Stimulated activated CD4-positive, alpha-beta T cell treated with anti-CD3 and anti-CD28 coated beads, Interleukin-4, amount 100 ng/mL, for 4 hours (primary cell): ENCODE results near the gene RERE.
"Not testable (repeated sequence)": the region's sequence is repeated elsewhere in the genome, so short reads cannot be mapped to it uniquely, and the experiment has no call there.

Source experiments
- DNase-seq, 2 experiments: peaks; one replicate each; pipeline ENCODE4 v3.0.0-alpha.2; 2020

Gene RERE

GRCh38 chr1:8389958-8390535 is 427.4 kb downstream of the RERE start:
- no peak for DNase-seq

GRCh38 chr1:8388732-8389562 is 428.5 kb downstream of the RERE start:
- no peak for DNase-seq

GRCh38 chr1:8386247-8386646 is 431.2 kb downstream of the RERE start:
- DNase-seq = no peak

- no peak for DNase-seq
Measured at GRCh38 chr1:8384577-8384976, 432.9 kb downstream of the RERE start.

GRCh38 chr1:8384088-8384487 is 433.4 kb downstream of the RERE start:
- DNase-seq = no peak

- DNase-seq = no peak
Measured at GRCh38 chr1:8382608-8383505, 434.6 kb downstream of the RERE start.

GRCh38 chr1:8382051-8382505 is 435.4 kb downstream of the RERE start:
- no peak for DNase-seq

- no peak for DNase-seq
Measured at GRCh38 chr1:8381618-8382017, 435.8 kb downstream of the RERE start.

GRCh38 chr1:8380310-8380709 is 437.1 kb downstream of the RERE start:
- not testable (repeated sequence) for DNase-seq

- DNase-seq = no peak
Measured at GRCh38 chr1:8379513-8380186, 437.8 kb downstream of the RERE start.

GRCh38 chr1:8378981-8379470 is 438.4 kb downstream of the RERE start:
- DNase-seq = no peak

GRCh38 chr1:8378178-8378577 is 439.3 kb downstream of the RERE start:
- DNase-seq = no peak

- DNase-seq = no peak
Measured at GRCh38 chr1:8377271-8377981, 440.0 kb downstream of the RERE start.

- DNase-seq = no peak
Measured at GRCh38 chr1:8376358-8376840, 441.0 kb downstream of the RERE start.

GRCh38 chr1:8374812-8375211 is 442.6 kb downstream of the RERE start:
- no peak for DNase-seq

GRCh38 chr1:8374356-8374755 is 443.1 kb downstream of the RERE start:
- DNase-seq = no peak

GRCh38 chr1:8373581-8374241 is 443.7 kb downstream of the RERE start:
- DNase-seq = no peak

GRCh38 chr1:8373125-8373524 is 444.3 kb downstream of the RERE start:
- DNase-seq = no peak

GRCh38 chr1:8371372-8371991 is 446.0 kb downstream of the RERE start:
- no peak for DNase-seq

- no peak for DNase-seq
Measured at GRCh38 chr1:8370905-8371315, 446.5 kb downstream of the RERE start.
